Psoas muscle (tissue), 8 donors: ENCODE measurements around the gene GPR31. TPM values are rescaled to one million over a fixed set of nuclear protein-coding genes. Genes with fewer than 3 reads are reported as not detected.
"Not testable (repeated sequence)": the region's sequence is repeated elsewhere in the genome, so short reads cannot be mapped to it uniquely, and the experiment has no call there.

Experiments
- ATAC-seq, 4 donors: fragments of 200-7000 bp; cut with Tn5 transposase; one replicate each; pipeline ENCODE4 v1.9.1; 2020; ENCODE audit warnings: moderate library complexity in 3 of 4, mild to moderate bottlenecking in 2 of 4
- DNase-seq, 2 donors: peaks; one replicate each; pipeline ENCODE4 v3.0.0-alpha.2; 2020
- H3K27ac ChIP-seq: fragments of 200-600 bp; one replicate; pipeline ENCODE4 v1.8.0; 2022
- H3K27me3 ChIP-seq, 3 donors: fragments of 200-600 bp in 1 of 3; one replicate each; pipeline versions ENCODE4 v1.6.1 to v1.8.0; 2013 to 2022; ENCODE audit warnings: low read length in 2 of 3, mild to moderate bottlenecking in 2 of 3, moderate library complexity in 1 of 3; ENCODE audit not compliant: insufficient read depth in 3 of 3
- H3K36me3 ChIP-seq, 2 donors: fragments of 200-600 bp in 1 of 2; one replicate each; pipeline versions ENCODE4 v1.6.1 to v1.8.0; 2013 to 2022; ENCODE audit warnings: low read depth in 1 of 2, mild to moderate bottlenecking in 1 of 2, moderate library complexity in 1 of 2; ENCODE audit not compliant: insufficient read depth in 1 of 2
- H3K4me1 ChIP-seq: fragments of 200-600 bp; one replicate; pipeline ENCODE4 v1.8.0; 2022
- H3K4me3 ChIP-seq: fragments of 200-600 bp; one replicate; pipeline ENCODE4 v1.8.0; 2022; ENCODE audit warnings: mild to moderate bottlenecking
- H3K9me3 ChIP-seq: fragments of 200-600 bp; one replicate; pipeline ENCODE4 v1.8.0; 2022
- CTCF ChIP-seq: fragments of 200-600 bp; IDR thresholded peaks from one replicate; pipeline ENCODE4 v1.8.0; 2022; ENCODE audit warnings: antibody characterized with exemption
- WGBS, 3 donors: extraction: QIAGEN DNeasy Blood & Tissue Kit; methylation state at CpG; one replicate each; pipeline versions ENCODE4 v1.1.6 to v1.1.7; 2013; 5-methylcytosine and 5-hydroxymethylcytosine counted together
- intact Hi-C, 2 donors: fragments of 100-400 bp; cut with DNase I; formaldehyde crosslinking; loops; one replicate each; pipeline versions ENCODE4 v1.11.0 to v1.14.2; 2022
- long read RNA-seq, 2 donors: library from polyadenylated mRNA; unstranded; transcript quantifications; one replicate each; pipeline ENCODE4 v2.0.0, GENCODE V29; 2021
- polyA plus RNA-seq, 3 donors: library from polyadenylated mRNA; stranded (reverse); fragments of 200-250 nt; gene quantifications; one replicate each; pipeline ENCODE4 v1.2.3, GENCODE V29; 2013
- total RNA-seq, 4 donors: library from RNA; stranded (reverse); fragmentation: NEBNext Ultra II Directional in 2 of 4; extraction: Animal tissue kit (Norgen Biotek cat#: 25700) in 2 of 4; gene quantifications; one replicate each; pipeline versions ENCODE4 v1.2.1 to v1.2.4, GENCODE V29; 2021 to 2023
- donor health status: healthy with polysubstance abuse.
- donor health status: DM: no; HTN: no; CAD: no; lungs with moderate emphysema.
- donor health status: Bipolar disorder and iron deficiency.
- donor health status: healthy.
- donor health status: DM: yes; HTN: yes; CAD: no.
- donor health status: DM: no; HTN: no; CAD: no.
- donor health status: DM: no; HTN: no; CAD: no.
- donor health status: DM: yes; HTN: yes; CAD: no.

GPR31 gene
- total RNA-seq (not detected), polyA plus RNA-seq (not detected)
- long read RNA-seq, donor 1 = 0 reads
- long read RNA-seq, donor 2 = 0 reads

GRCh38 chr6:167157863-167158262 lies at the start of gene GPR31:
GPR31 (minus strand) TSS chr6:167157980; CDS start chr6:167157831, 149 bp downstream.
- Histone ChIP-seq H3K9me3 (no peaks in the 10 kb centered on the region), H3K4me3 (no peak within 1 kb of the TSS), H3K27me3 (peaks cover 0 to 7% (median 2%) of the 10 kb centered on the region in 3 donors), H3K36me3 (no peaks in the 10 kb centered on the region), H3K4me1 (no peaks in the 10 kb centered on the region), H3K27ac (no peak within 1 kb of the TSS)
- TF ChIP-seq CTCF = no peak
- no peak for ATAC-seq
- intact Hi-C loops = no loop called here
- 78 to 82% (median 80%) methylated on average over 4 of the region's 4 CpGs for WGBS, 3 donors
- DNase-seq = no peak

GRCh38 chr6:167207527-167207926 lies 49.7 kb upstream of the GPR31 start:
- 83 to 88% (median 85%) methylated on average over 7 of the region's 7 CpGs for WGBS, 3 donors
- DNase-seq (no peak), ATAC-seq (no peak)
- Histone ChIP-seq H3K27me3 (peaks cover 0 to 12% (median 5%) of the 10 kb centered on the region in 3 donors), H3K9me3 (no peaks in the 10 kb centered on the region), H3K4me1 (no peaks in the 10 kb centered on the region), H3K36me3 (no peaks in the 10 kb centered on the region), H3K27ac (no peak overlapping the region), H3K4me3 (no peak overlapping the region)
- no peak for TF ChIP-seq CTCF
- intact Hi-C loops = no loop called here

GRCh38 chr6:167205316-167205715 lies 47.5 kb upstream of the GPR31 start:
- intact Hi-C loops, ATAC-seq, H3K36me3 ChIP-seq, H3K27ac ChIP-seq, H3K9me3 ChIP-seq, H3K4me3 ChIP-seq, DNase-seq, H3K4me1 ChIP-seq: not testable (repeated sequence)
- H3K27me3 ChIP-seq = peaks cover 0 to 11% (median 7%) of the 10 kb centered on the region in 3 donors
- WGBS, 3 donors = 87 to 93% (median 89%) methylated on average over 10 to 11 of the region's 11 CpGs

GRCh38 chr6:167204059-167204348 lies 46.2 kb upstream of the GPR31 start:
- H3K4me1 ChIP-seq, ATAC-seq, H3K4me3 ChIP-seq, H3K9me3 ChIP-seq, DNase-seq, H3K36me3 ChIP-seq, H3K27ac ChIP-seq, intact Hi-C loops, H3K27me3 ChIP-seq: not testable (repeated sequence)
- 77 to 91% (median 78%) methylated on average over 8 to 9 of the region's 10 CpGs for WGBS, 3 donors

GRCh38 chr6:167203261-167204058 lies 45.7 kb upstream of the GPR31 start:
- not testable (repeated sequence) for ATAC-seq, H3K27ac ChIP-seq

GRCh38 chr6:167202613-167203012 lies 44.8 kb upstream of the GPR31 start:
- H3K27ac ChIP-seq, DNase-seq, H3K36me3 ChIP-seq, H3K4me1 ChIP-seq, H3K9me3 ChIP-seq, ATAC-seq, intact Hi-C loops, H3K4me3 ChIP-seq: not testable (repeated sequence)
- 72 to 78% (median 73%) methylated on average over 5 to 8 of the region's 8 CpGs for WGBS, 3 donors
- peaks cover 0 to 14% (median 7%) of the 10 kb centered on the region in 3 donors for H3K27me3 ChIP-seq

More at GRCh38 chr6:167203261-167204058, 45.7 kb upstream of the GPR31 start:
- intact Hi-C loops, DNase-seq, H3K4me3 ChIP-seq, H3K4me1 ChIP-seq, H3K36me3 ChIP-seq, H3K9me3 ChIP-seq, H3K27me3 ChIP-seq: not testable (repeated sequence)
- WGBS, 3 donors = 80 to 87% (median 83%) methylated on average over 27 to 28 of the region's 29 CpGs
